Astrocyte (in vitro differentiated cells and primary cell): Measurements from ENCODE around the gene BBOX1. TPM values are rescaled to one million over a fixed set of nuclear protein-coding genes. Genes with fewer than 3 reads are reported as not detected.

Source experiments
- DNase-seq: peaks from one replicate; pipeline ENCODE4 v3.0.0-alpha.2; 2010; ENCODE audit warnings: low read depth
- FAIRE-seq: peaks from 2 replicates; lab custom pipeline; 2011; peaks lifted over from hg19 to GRCh38; lab: Jason Lieb, UNC
- H2AFZ ChIP-seq: 2 replicates; pipeline ENCODE4 v1.6.0; 2012; ENCODE audit warnings: low read depth, low read length, inconsistent platforms
- H3K27ac ChIP-seq: 2 replicates; pipeline ENCODE4 v1.5.1; 2011; ENCODE audit warnings: low read depth, low read length, inconsistent platforms
- H3K27me3 ChIP-seq: 2 replicates; pipeline ENCODE4 v1.6.0; 2011; ENCODE audit warnings: low read length, inconsistent platforms; ENCODE audit not compliant: insufficient read depth
- H3K36me3 ChIP-seq: 2 replicates; pipeline ENCODE4 v1.5.1; 2011; ENCODE audit warnings: low read length, inconsistent platforms; ENCODE audit not compliant: insufficient read depth
- H3K4me1 ChIP-seq: 2 replicates; pipeline ENCODE4 v1.5.1; 2011; ENCODE audit warnings: low read length, inconsistent platforms; ENCODE audit not compliant: insufficient read depth
- H3K4me2 ChIP-seq: 2 replicates; pipeline ENCODE4 v1.6.0; 2012; ENCODE audit warnings: low read length, inconsistent platforms
- H3K4me3 ChIP-seq: 2 replicates; pipeline ENCODE4 v1.5.1; 2011; ENCODE audit warnings: low read depth, mild to moderate bottlenecking, low read length, inconsistent platforms; ENCODE audit not compliant: insufficient read depth
- H3K79me2 ChIP-seq: 2 replicates; pipeline ENCODE4 v1.6.0; 2012; ENCODE audit warnings: mild to moderate bottlenecking, low read length, inconsistent platforms; ENCODE audit not compliant: insufficient read depth
- H3K9ac ChIP-seq: 2 replicates; pipeline ENCODE4 v1.6.0; 2012; ENCODE audit warnings: mild to moderate bottlenecking, low read length, inconsistent platforms
- H3K9me3 ChIP-seq: 2 replicates; pipeline ENCODE4 v1.5.1; 2012; ENCODE audit warnings: low read depth, mild to moderate bottlenecking, low read length, inconsistent platforms; ENCODE audit not compliant: insufficient read depth
- H4K20me1 ChIP-seq: 2 replicates; pipeline ENCODE4 v1.6.0; 2012; ENCODE audit warnings: low read length, inconsistent platforms; ENCODE audit not compliant: insufficient read depth
- H3K27ac Mint-ChIP-seq: one replicate; pipeline ENCODE4 v1.8.0; 2021; ENCODE audit warnings: mild to moderate bottlenecking, mixed read lengths; ENCODE audit not compliant: unreplicated experiment
- H3K27me3 Mint-ChIP-seq: one replicate; pipeline ENCODE4 v1.8.0; 2021; ENCODE audit warnings: low read depth, mixed read lengths; ENCODE audit not compliant: unreplicated experiment
- H3K36me3 Mint-ChIP-seq: one replicate; pipeline ENCODE4 v1.8.0; 2021; ENCODE audit warnings: low read depth, mixed read lengths; ENCODE audit not compliant: unreplicated experiment
- H3K4me1 Mint-ChIP-seq: one replicate; pipeline ENCODE4 v1.8.0; 2021; ENCODE audit warnings: low read depth, mixed read lengths; ENCODE audit not compliant: unreplicated experiment
- H3K4me3 Mint-ChIP-seq: one replicate; pipeline ENCODE4 v1.8.0; 2021; ENCODE audit warnings: mild to moderate bottlenecking, moderate library complexity, mixed read lengths; ENCODE audit not compliant: unreplicated experiment
- H3K9me3 Mint-ChIP-seq: one replicate; pipeline ENCODE4 v1.8.0; 2021; ENCODE audit warnings: mild to moderate bottlenecking, mixed read lengths; ENCODE audit not compliant: unreplicated experiment
- CTCF ChIP-seq: IDR thresholded peaks from 2 replicates; pipeline ENCODE4 v1.5.1; 2011; ENCODE audit warnings: low read depth, mild to moderate bottlenecking, inconsistent platforms, low read length, moderate library complexity; ENCODE audit not compliant: insufficient read depth
- EZH2 ChIP-seq: IDR thresholded peaks from 2 replicates; pipeline ENCODE4 v1.6.1; 2012; ENCODE audit warnings: mild to moderate bottlenecking, low read length, inconsistent platforms; ENCODE audit not compliant: insufficient read depth
- total RNA-seq: library from RNA; stranded (reverse); gene quantifications from 2 replicates; pipeline ENCODE4 v1.2.1, GENCODE V29; 2021

The BBOX1 gene
- total RNA-seq, 1 donor from 2014 or later, result 0.39 TPM

GRCh38 chr11:27075192-27075591, 34.6 kb downstream of the BBOX1 start:
- peaks cover 11% of the 10 kb centered on the region for H3K9me3 Mint-ChIP-seq
- H3K27me3 Mint-ChIP-seq, result no peaks in the 10 kb centered on the region
- H3K4me2 ChIP-seq, result peak overlapping the region; percentile 19
- H3K27me3 ChIP-seq, result no peaks in the 10 kb centered on the region
- H3K36me3 Mint-ChIP-seq, result no peaks in the 10 kb centered on the region
- peak overlapping the region; percentile 70 for H3K27ac Mint-ChIP-seq
- TF ChIP-seq CTCF, result no peak
- TF ChIP-seq EZH2, result no peak
- no peak for FAIRE-seq
- H3K4me1 ChIP-seq, result peaks cover 4% of the 10 kb centered on the region
- peak; percentile 75 for DNase-seq
- no peaks in the 10 kb centered on the region for H3K9me3 ChIP-seq
- H3K9ac ChIP-seq, result no peak overlapping the region
- H2AFZ ChIP-seq, result no peak overlapping the region
- no peak overlapping the region for H3K27ac ChIP-seq
- no peaks in the 10 kb centered on the region for H4K20me1 ChIP-seq
- no peaks in the 10 kb centered on the region for H3K36me3 ChIP-seq
- no peaks in the 10 kb centered on the region for H3K79me2 ChIP-seq
- H3K4me3 Mint-ChIP-seq, result no peak overlapping the region
- no peak overlapping the region for H3K4me3 ChIP-seq
- peaks cover 23% of the 10 kb centered on the region for H3K4me1 Mint-ChIP-seq

DNA sequence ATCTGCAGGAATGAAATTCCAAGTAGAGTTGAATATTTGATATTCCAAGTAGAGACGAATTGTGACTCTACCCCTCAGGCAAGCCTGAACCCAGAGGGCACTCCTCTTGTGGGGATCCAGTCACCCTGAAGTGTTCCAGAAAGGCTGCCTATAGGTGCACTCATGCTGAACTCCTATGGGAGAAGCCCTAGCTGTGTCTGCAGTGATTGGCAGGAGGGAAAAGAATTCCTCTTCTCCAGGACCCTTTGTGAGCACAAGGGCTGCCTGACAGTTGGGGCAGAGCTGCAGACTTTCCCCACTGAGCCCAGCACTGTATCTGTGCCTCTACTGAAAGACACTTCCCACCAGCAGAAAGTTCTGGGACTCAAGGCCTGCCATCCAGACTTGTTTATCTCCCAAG, 35.0 kb downstream of the BBOX1 start:
- Histone ChIP-seq H3K27me3 (no peaks in the 10 kb centered on the region), H3K9me3 (no peaks in the 10 kb centered on the region), H3K27ac (no peak overlapping the region), H3K79me2 (no peaks in the 10 kb centered on the region), H2AFZ (no peak overlapping the region), H3K4me3 (no peak overlapping the region), H3K9ac (no peak overlapping the region), H4K20me1 (no peaks in the 10 kb centered on the region), H3K4me2 (peak overlapping the region; percentile 19), H3K36me3 (no peaks in the 10 kb centered on the region), H3K4me1 (peaks cover 4% of the 10 kb centered on the region)
- no peaks in the 10 kb centered on the region for H3K36me3 Mint-ChIP-seq
- peaks cover 10% of the 10 kb centered on the region for H3K9me3 Mint-ChIP-seq
- no peak overlapping the region for H3K4me3 Mint-ChIP-seq
- FAIRE-seq, result no peak
- TF ChIP-seq CTCF, result no peak
- H3K27ac Mint-ChIP-seq, result peak overlapping the region; percentile 70
- no peaks in the 10 kb centered on the region for H3K27me3 Mint-ChIP-seq
- H3K4me1 Mint-ChIP-seq, result peaks cover 23% of the 10 kb centered on the region
- no peak for DNase-seq

- no peaks in the 10 kb centered on the region for H4K20me1 ChIP-seq
- H3K9ac ChIP-seq, result no peak overlapping the region
- H3K27me3 Mint-ChIP-seq, result no peaks in the 10 kb centered on the region
- peaks cover 10% of the 10 kb centered on the region for H3K9me3 Mint-ChIP-seq
- H3K27ac Mint-ChIP-seq, result no peak overlapping the region
- H3K4me3 Mint-ChIP-seq, result no peak overlapping the region
- no peaks in the 10 kb centered on the region for H3K36me3 Mint-ChIP-seq
- no peaks in the 10 kb centered on the region for H3K9me3 ChIP-seq
- H3K79me2 ChIP-seq, result no peaks in the 10 kb centered on the region
- peaks cover 23% of the 10 kb centered on the region for H3K4me1 Mint-ChIP-seq
- TF ChIP-seq EZH2 (no peak), CTCF (no peak)
- FAIRE-seq (no peak), DNase-seq (no peak)
- H3K4me1 ChIP-seq, result peaks cover 4% of the 10 kb centered on the region
- H2AFZ ChIP-seq, result no peak overlapping the region
- no peaks in the 10 kb centered on the region for H3K27me3 ChIP-seq
- no peaks in the 10 kb centered on the region for H3K36me3 ChIP-seq
- H3K4me2 ChIP-seq, result no peak overlapping the region
- no peak overlapping the region for H3K27ac ChIP-seq
- H3K4me3 ChIP-seq, result no peak overlapping the region
Measured at GRCh38 chr11:27076121-27076589, 35.5 kb downstream of the BBOX1 start.
